COR-L47 (cell line): Measurements from ENCODE around the gene GPR153.
"Not testable (repeated sequence)": the region's sequence is repeated elsewhere in the genome, so short reads cannot be mapped to it uniquely, and the experiment has no call there.

Experiments used
- DNase-seq: peaks from one replicate; lab custom pipeline; 2025; lab: John Stamatoyannopoulos, UW

GPR153 gene

GRCh38 chr1:6233376-6233775 lies 27.5 kb downstream of the GPR153 start:
- DNase-seq: no peak

- DNase-seq: no peak
Observed at GRCh38 chr1:6225651-6226050, 35.2 kb downstream of the GPR153 start.

- DNase-seq: no peak
Observed at GRCh38 chr1:6224718-6225117, 36.2 kb downstream of the GPR153 start.

GRCh38 chr1:6223617-6224016 lies 37.3 kb downstream of the GPR153 start:
- no peak for DNase-seq

- no peak for DNase-seq
Observed at GRCh38 chr1:6222636-6223035, 38.3 kb downstream of the GPR153 start.

- DNase-seq: no peak
Observed at GRCh38 chr1:6221210-6221784, 39.6 kb downstream of the GPR153 start.

GRCh38 chr1:6220236-6220635 lies 40.7 kb downstream of the GPR153 start:
- no peak for DNase-seq

GRCh38 chr1:6219641-6220040 lies 41.3 kb downstream of the GPR153 start:
- not testable (repeated sequence) for DNase-seq

- DNase-seq: no peak
Observed at GRCh38 chr1:6218375-6219164, 42.3 kb downstream of the GPR153 start.

GRCh38 chr1:6212193-6212959 lies 48.5 kb downstream of the GPR153 start:
- no peak for DNase-seq

GRCh38 chr1:6211731-6212130 lies 49.2 kb downstream of the GPR153 start:
- no peak for DNase-seq

GRCh38 chr1:6210591-6211355 lies 50.1 kb downstream of the GPR153 start:
- no peak for DNase-seq

- DNase-seq: no peak
Observed at GRCh38 chr1:6209661-6210580, 51.0 kb downstream of the GPR153 start.

GRCh38 chr1:6208723-6209660 lies 51.9 kb downstream of the GPR153 start:
- DNase-seq: no peak

GRCh38 chr1:6207921-6208320 lies 53.0 kb downstream of the GPR153 start:
- no peak for DNase-seq

- DNase-seq: no peak
Observed at GRCh38 chr1:6207075-6207885, 53.6 kb downstream of the GPR153 start.

GRCh38 chr1:6206520-6206855 lies 54.4 kb downstream of the GPR153 start:
- no peak for DNase-seq

GRCh38 chr1:6205849-6206519 lies 54.9 kb downstream of the GPR153 start, which contains the start of gene RNF207:
TSS of gene RNF207 (plus strand) at chr1:6206119. CDS start at chr1:6206536, 417 bp downstream.
- no peak for DNase-seq

- DNase-seq: no peak
Observed at GRCh38 chr1:6202256-6202655, 58.6 kb downstream of the GPR153 start.
